ENCODE data around the gene EXOC3L2.
"Not testable (repeated sequence)": the region's sequence is repeated elsewhere in the genome, so short reads cannot be mapped to it uniquely, and the experiment has no call there.

The EXOC3L2 gene

GRCh38 chr19:45245334-45245787 is at the start of gene EXOC3L2:
Gene EXOC3L2, minus strand, starts transcription at chr19:45245407. Its CDS starts 6,362 bp downstream, at chr19:45239045.
- no peak for DNase-seq (ENCODE audit: low read depth)

DNA sequence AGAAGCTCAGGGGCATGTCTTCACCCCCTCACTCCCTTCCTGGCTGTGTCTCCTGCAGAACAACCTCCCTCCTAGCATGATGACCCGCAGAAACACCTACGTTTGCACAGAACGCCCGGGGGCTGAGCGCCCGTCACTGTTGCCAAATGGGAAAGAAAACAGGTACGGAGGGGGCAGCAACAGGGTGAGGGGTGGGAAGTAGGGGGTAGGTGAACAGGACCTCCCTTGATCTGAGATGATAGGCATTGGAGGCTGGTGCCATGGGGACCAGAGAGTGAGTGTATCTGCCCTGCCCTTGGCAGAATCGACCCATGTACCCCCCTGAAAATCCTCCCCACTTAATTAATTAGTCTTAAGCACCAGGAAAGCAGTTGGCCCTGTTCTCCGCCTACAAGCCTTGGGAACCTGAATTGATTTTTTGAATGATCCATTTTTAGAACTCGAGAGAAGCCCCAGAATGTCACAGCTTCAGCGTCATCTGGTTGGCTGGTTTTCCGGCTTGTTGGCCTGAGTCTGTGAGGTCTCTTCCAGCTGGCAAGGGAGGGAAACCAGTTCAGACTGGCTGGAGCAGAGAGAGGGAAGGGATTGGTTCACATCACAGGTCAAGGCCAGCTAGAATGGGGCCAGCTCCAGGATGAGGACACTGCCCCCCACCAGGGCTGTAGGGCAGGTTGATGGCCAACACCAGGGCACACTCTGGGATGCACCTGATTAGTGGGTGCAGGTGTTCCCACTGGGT is 49.3 kb upstream of the EXOC3L2 start:
- no peak for DNase-seq (ENCODE audit: low read depth)

GRCh38 chr19:45293682-45294081 is 48.5 kb upstream of the EXOC3L2 start:
- DNase-seq (ENCODE audit: low read depth) = no peak

DNA sequence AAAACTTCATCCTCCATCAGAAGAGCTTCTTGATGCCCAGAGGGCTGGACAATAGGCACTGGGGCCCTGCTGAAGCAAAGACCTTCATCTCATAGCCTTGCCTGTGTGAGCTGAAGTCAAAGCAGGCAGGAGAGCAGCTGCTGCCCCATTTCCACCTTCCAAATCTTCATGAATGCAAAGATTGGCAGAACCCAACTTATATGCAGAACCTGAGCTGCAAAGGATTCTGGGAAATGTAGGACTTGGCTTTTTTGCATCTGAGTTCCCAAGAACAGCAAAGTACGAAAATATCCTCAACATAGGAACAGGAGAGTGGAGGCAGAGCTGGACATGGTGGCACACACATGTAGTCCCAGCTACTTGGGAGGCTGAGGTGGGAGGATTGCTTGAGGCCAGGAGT is 46.6 kb upstream of the EXOC3L2 start:
- no peak for DNase-seq (ENCODE audit: low read depth)

- no peak for DNase-seq (ENCODE audit: low read depth)
These were observed 45.2 kb upstream of the EXOC3L2 start for GRCh38 chr19:45290381-45290931.

- no peak for DNase-seq (ENCODE audit: low read depth)
These were observed 38.3 kb upstream of the EXOC3L2 start for GRCh38 chr19:45283443-45284033.

- no peak for DNase-seq (ENCODE audit: low read depth)
These were observed 35.3 kb upstream of the EXOC3L2 start for GRCh38 chr19:45280471-45280961.

DNA sequence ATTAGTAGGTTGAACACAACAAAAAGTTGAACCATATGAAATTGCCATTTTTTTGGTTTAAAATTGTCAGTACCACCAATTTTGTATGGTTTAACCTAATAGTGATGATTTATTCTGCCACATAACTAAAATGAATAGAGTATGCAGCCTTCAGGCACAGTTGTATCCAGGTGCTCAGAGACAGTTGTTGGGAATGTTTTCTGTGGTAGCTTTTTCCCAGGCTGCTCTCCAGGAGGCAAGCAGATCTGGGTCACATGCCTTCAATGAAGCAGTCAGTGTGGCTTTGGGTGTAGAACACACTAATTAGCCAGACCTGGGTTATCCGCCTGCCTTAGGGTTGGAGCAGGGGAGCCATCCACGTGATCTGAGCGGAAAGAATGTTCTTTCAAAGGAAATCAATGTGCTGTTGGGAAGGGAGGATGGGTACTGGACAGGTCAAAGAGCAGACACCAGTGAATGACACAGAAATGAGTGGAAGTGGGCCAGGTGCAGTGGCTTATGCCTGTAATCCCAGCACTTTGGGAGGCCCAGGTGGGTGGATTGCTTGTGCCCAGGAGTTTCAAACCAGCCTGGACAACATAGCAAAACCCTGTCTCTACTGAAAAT is 34.5 kb upstream of the EXOC3L2 start:
- no peak for DNase-seq (ENCODE audit: low read depth)

GRCh38 chr19:45278087-45278486 is 32.9 kb upstream of the EXOC3L2 start:
- DNase-seq (ENCODE audit: low read depth) = no peak

DNA sequence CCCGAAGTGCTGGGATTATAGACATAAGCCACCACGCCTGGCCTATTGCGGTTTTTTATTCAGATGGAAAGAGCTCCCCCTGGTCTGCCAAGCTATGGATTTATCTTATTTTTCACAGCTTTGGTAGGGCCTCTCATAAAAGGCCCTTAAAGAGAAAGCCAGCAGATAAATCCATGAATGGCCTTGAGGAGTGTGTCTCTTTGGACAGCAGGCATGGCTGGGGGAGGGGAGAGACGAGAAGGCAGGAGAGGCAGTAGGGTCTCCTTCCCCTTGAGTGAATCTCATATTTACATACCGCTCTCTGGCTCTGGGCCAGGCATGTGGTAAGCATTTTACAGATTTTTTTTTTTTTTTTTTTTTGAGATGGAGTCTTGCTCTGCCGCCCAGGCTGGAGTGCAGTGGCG is 31.1 kb upstream of the EXOC3L2 start:
- no peak for DNase-seq (ENCODE audit: low read depth)

DNA sequence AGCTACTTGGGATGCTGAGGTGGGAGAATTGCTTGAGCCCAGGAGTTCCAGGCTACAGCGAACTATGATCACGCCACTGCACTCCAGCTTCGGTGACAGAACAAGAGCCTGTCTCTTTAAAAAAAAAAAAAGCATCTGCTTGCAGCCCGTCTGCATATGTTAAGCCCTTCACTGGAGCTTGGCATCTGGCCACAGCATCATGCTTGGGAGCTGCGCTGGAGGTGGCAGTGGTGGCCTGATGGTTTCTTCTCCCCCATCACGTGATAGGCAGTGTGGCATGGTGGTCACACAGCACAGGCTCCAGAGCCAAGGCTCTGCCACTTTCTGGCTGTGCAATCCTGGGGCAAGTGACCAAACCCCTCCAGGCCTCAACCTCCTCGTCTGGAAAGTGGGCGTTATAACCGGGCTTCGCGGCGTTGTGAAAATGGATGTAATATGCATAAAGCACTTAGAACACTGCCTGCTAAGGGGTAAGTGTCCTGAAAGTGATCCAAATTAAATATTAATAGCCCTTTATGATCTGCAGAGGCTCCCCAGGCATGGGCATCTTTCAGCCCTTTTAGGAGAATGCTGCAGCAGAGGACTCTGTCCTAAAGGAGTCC is 30.3 kb upstream of the EXOC3L2 start:
- DNase-seq (ENCODE audit: low read depth) = no peak

DNA sequence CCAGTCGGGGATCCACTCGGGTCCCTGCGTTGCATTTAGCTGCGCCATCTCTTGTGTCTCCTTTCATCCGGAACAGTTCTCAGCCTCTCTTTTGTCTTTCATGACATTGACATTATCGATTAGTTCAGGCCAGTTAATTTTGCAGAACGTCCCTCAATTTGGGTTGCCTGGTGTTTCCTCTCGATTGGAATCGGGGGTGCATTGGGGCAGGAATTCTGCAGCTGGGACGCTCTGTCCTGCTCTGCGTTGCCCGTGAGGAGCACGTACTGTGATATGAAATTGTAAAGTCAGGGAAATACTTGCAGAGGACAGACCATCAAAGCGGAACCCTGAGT is 28.3 kb upstream of the EXOC3L2 start:
- DNase-seq (ENCODE audit: low read depth) = no peak

DNA sequence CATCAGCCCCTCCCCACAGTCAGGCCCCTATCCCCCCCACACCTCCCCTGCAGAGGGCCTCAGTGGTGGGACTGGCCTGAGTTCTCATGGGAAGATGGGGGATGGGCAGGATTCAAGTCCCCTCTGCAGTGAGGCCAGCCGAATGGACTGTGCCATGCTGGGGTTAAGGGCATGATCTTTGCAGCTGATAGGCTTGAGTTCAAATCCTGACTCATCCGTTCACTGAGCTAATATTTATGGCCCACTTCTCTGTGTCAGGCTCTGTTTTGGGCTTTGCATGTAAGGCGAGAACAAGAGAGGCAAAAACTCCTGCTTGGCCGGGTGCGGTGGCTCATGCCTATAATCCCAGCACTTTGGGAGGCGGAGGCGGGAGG is 26.5 kb upstream of the EXOC3L2 start:
- DNase-seq (ENCODE audit: low read depth) = no peak

DNA sequence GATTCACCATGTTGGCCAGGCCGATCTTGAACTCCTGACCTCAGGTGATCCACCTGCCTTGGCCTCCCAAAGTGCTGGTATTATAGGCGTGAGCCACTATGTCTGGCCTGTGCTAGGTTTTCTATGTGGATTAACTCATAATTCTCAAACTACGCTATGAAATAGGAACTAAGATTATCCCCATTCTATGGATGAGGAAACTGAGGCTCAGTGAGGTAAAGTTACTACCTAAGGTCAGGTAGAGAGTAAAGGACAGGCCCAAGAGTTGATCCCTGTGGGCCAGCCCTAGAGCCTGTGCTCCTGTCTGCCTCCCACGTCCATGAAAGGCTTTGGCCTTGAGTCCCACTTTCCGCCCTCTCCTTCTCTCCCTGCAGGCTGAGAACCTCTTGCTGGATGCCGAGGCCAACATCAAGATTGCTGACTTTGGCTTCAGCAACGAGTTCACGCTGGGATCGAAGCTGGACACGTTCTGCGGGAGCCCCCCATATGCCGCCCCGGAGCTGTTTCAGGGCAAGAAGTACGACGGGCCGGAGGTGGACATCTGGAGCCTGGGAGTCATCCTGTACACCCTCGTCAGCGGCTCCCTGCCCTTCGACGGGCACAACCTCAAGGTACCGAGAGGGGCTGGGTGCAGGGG is 26.0 kb upstream of the EXOC3L2 start:
- no peak for DNase-seq (ENCODE audit: low read depth)

DNA sequence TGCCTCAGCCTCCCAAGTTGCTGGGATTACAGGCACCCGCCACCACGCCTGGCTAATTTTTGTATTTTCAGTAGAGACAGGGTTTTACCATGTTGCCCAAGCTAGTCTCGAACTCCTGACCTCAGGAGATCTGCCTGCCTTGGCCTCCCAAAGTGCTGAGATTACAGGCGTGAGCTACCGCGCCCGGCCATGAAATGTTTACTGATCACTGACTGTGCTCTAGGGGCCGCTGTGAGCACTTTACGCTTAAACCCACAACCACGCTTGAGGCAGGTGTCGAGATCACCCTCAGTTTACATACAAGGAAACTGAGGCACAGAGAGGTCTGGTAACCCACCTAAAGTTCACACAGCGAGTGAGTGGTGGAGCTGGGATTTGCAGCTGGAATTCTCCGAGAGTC is 24.7 kb upstream of the EXOC3L2 start:
- DNase-seq (ENCODE audit: low read depth) = not testable (repeated sequence)

GRCh38 chr19:45267296-45267695 is 22.1 kb upstream of the EXOC3L2 start:
- DNase-seq (ENCODE audit: low read depth) = no peak

DNA sequence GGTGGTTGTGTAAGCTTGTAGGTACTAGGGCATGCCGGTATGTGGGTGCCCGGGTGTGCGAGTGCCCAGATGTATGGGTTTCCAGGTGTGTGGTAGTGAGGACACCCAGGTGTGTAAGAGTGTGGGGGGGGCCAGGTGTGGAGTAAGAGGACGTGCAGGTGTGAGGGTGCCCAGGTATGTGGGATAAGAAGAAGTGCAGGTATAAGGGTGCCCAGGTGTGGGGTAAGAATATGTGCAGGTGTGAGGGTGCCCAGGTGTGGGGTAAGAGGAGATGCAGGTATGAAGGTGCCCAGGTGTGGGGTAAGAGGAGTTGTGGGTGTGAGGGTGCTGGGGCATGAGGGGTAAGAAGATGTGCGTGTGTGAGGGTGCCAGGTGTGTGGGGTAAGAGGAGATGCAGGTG is 20.2 kb upstream of the EXOC3L2 start:
- no peak for DNase-seq (ENCODE audit: low read depth)

DNA sequence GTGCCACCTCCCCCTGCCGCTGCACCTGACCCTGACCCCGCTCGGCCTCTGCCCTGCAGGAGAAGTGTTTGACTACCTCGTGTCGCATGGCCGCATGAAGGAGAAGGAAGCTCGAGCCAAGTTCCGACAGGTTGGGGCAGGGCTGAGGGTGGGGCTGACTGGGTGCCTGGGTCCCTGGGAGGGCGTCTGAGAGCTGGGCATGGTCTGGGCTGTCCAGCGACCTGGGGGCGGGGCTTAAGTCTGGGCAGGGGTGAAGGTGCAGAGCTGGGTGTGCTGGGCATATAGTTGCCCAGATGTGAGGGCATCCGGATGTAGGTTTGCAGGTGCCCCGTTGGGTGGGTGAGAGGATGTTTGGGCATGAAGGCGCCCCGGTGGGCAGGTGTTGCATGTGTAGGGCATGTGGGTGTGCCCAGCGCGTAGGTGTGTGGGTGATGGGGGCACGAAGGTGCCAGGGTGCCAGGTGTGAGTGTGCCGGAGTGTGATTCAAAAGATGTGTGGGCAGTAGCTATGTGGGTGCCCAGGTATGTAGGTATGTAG is 19.6 kb upstream of the EXOC3L2 start:
- DNase-seq (ENCODE audit: low read depth) = no peak

DNA sequence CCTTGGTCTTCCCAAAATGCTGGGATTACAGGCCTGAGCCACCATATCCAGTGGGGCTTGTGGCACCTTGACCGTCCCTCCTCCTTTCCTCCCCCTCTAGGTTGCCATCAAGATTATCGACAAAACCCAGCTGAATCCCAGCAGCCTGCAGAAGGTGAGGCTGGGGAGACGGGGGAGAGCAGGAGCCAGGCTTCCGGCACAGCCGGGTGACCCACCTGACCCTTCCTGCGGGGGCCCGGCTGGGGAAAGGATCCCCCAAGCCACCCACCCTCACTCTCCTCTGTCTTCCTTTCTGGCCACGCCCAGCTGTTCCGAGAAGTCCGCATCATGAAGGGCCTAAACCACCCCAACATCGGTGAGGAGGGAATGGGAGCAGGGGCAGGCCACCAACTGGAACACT is 17.8 kb upstream of the EXOC3L2 start:
- DNase-seq (ENCODE audit: low read depth) = no peak

DNA sequence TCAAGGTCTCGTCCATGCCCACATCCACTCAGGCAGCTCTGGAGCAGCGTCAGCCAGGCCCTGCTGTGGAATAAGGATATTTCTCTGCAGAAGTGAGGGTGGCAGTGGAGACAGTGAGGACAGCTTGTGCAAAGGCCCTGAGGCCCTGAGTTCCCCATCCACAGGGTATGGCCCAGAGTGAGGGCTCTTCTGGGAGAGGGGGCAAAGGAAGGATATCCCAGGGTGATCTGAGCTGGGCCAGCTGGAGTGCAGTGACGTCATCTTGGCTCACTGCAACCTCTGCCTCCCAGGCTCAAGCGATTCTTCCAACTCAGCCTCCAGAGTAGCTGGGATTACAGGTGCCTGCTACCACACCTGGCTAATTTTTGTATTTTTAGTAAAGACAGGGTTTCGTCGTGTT is 17.4 kb upstream of the EXOC3L2 start:
- no peak for DNase-seq (ENCODE audit: low read depth)

DNA sequence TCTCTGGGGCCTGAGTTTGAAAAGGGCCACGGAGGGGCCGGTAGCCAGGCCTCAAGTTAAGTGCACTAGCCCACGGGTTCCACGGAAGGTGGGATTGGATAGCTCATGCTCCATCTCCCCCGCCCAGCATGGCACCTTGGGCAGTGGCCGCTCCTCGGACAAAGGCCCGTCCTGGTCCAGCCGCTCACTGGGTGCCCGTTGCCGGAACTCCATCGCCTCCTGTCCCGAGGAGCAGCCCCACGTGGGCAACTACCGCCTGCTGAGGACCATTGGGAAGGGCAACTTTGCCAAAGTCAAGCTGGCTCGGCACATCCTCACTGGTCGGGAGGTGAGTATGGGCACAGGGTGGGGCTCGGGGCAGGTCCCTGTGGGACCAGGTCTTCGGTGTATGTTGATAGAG is 13.7 kb upstream of the EXOC3L2 start:
- no peak for DNase-seq (ENCODE audit: low read depth)

GRCh38 chr19:45256836-45257235 is 11.6 kb upstream of the EXOC3L2 start:
- no peak for DNase-seq (ENCODE audit: low read depth)
